ENCODE measurements around the gene GOSR1.
"Not testable (repeated sequence)": the region's sequence is repeated elsewhere in the genome, so short reads cannot be mapped to it uniquely, and the experiment has no call there.

The GOSR1 gene

DNA sequence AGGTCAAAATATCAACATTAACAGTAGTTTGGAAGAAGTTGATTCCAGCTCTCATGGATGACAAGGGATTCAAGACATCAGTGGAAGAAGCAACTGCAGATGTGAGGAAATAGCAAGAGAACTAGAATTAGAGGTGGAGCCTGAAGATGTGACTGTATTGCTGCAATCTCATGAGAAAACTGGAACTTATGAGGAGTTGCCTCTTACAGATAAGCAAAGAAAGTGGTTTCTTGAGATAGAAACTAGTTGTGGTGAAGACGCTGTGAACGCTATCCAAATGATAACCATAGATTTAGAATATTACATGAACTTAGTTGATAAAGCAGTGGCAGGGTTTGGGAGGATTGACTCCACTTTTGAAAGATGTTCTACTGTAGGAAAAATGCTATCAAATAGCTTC, 67.8 kb downstream of the GOSR1 start:
- no peak overlapping the region for H3K4me3 ChIP-seq (ENCODE audit: low read depth, low read length)
- TF ChIP-seq, protein P1, sequence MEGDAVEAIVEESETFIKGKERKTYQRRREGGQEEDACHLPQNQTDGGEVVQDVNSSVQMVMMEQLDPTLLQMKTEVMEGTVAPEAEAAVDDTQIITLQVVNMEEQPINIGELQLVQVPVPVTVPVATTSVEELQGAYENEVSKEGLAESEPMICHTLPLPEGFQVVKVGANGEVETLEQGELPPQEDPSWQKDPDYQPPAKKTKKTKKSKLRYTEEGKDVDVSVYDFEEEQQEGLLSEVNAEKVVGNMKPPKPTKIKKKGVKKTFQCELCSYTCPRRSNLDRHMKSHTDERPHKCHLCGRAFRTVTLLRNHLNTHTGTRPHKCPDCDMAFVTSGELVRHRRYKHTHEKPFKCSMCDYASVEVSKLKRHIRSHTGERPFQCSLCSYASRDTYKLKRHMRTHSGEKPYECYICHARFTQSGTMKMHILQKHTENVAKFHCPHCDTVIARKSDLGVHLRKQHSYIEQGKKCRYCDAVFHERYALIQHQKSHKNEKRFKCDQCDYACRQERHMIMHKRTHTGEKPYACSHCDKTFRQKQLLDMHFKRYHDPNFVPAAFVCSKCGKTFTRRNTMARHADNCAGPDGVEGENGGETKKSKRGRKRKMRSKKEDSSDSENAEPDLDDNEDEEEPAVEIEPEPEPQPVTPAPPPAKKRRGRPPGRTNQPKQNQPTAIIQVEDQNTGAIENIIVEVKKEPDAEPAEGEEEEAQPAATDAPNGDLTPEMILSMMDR (IDR thresholded peaks at IDR 0.05; ENCODE audit: low read depth, low read length): no peak
- H3K36me3 ChIP-seq: no peaks in the 10 kb centered on the region
- DNase-seq: no peak
- no peaks in the 10 kb centered on the region for H3K27me3 ChIP-seq
- H3K4me1 ChIP-seq: no peaks in the 10 kb centered on the region
- no peaks in the 10 kb centered on the region for H3K9me3 ChIP-seq

DNA sequence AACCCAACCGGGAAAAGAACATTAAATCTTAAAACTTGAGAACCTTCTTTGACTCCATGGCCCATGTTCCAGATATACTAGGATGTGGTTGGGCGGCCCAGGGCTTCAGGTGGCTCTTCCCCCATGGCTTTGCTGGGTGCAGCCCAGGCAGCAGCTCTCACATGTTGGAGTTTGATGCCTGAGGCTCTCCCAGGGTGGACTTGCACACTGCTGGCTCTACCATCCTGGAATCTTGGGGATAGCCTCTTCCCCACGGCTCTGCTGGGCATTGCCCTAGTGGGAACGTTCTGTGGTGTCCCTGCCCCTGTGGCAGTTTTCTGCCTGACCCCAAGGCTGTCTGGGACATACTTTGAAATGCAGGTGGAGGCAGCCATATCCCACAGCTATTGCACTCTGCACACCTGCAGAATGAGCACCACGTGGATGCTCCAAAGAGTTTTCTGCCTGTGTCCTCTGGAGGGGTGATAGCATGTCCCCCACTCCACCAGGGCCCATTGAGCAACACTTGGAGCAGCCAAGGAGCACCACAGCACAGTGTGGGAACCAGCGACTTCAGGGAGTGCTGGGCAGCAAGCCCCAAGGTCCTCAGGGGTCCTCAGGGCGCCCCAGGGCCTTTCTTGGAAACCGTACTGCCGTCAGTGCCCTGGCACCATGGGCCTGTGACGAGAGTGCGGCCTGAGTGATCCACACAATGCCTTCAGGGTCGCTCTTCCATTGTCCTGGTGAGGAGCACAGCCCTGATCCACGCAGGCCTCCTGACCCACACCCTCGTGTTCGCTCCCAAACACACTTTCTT, 70.8 kb downstream of the GOSR1 start:
- DNase-seq: no peak
- Histone ChIP-seq H3K36me3 (no peaks in the 10 kb centered on the region), H3K9me3 (no peaks in the 10 kb centered on the region), H3K4me3 (ENCODE audit: low read depth, low read length) (no peak overlapping the region), H3K27me3 (no peaks in the 10 kb centered on the region), H3K4me1 (no peaks in the 10 kb centered on the region)
- TF ChIP-seq, protein P1 (IDR thresholded peaks at IDR 0.05; ENCODE audit: low read depth, low read length): no peak

DNA sequence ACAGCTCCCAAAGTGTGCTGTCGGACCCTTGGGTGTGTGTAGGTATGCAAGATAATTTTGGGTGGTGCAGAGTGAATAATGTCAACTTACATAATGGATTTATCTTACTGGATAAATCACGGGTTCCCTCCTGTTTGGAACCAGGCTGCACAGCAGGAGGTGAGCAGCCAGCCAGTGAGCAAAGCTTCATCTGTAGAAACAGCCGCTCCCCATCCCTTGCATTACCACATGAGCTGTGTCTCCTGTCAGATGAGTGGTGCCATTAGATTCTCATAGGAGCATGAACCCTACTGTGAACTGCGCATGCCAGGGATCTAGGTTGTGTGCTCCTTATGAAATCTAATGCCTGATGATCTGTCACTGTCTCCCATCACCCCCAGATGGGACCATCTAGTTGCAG, 72.0 kb downstream of the GOSR1 start:
- not testable (repeated sequence) for DNase-seq; H3K27me3 ChIP-seq; H3K9me3 ChIP-seq; H3K4me1 ChIP-seq; H3K36me3 ChIP-seq; H3K4me3 ChIP-seq (ENCODE audit: low read depth, low read length)

DNA sequence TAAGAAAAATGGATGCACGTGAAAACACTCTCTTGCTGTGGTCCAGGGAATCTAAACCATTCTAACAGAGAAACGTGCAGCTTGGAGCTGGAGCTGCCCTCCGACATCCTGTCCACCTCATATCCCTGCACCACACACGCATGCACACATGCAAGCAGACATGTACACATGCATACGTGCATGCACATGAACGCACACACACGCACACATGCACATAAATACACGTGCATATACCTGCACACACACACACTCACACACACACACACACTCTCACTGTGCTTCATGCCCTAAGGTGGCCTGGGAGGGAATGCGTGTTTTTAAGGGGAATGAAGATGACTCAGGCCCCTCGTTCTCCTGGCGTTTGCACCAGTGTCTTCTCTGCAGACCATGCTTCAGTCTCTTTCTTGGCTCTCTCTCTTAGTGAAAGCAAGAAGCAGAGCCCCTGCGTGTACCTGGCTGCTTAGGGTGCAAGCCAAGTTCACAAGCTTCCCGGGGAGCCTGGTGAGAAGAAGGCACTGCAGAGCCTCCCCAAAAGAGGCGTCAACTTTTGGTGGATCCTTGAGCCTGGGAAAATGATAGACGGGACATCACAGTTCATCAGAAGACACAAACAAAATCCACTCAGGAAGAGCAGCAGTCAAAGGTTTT, 72.8 kb downstream of the GOSR1 start:
- DNase-seq: no peak
- no peak overlapping the region for H3K4me3 ChIP-seq (ENCODE audit: low read depth, low read length)
- H3K4me1 ChIP-seq: no peaks in the 10 kb centered on the region

DNA sequence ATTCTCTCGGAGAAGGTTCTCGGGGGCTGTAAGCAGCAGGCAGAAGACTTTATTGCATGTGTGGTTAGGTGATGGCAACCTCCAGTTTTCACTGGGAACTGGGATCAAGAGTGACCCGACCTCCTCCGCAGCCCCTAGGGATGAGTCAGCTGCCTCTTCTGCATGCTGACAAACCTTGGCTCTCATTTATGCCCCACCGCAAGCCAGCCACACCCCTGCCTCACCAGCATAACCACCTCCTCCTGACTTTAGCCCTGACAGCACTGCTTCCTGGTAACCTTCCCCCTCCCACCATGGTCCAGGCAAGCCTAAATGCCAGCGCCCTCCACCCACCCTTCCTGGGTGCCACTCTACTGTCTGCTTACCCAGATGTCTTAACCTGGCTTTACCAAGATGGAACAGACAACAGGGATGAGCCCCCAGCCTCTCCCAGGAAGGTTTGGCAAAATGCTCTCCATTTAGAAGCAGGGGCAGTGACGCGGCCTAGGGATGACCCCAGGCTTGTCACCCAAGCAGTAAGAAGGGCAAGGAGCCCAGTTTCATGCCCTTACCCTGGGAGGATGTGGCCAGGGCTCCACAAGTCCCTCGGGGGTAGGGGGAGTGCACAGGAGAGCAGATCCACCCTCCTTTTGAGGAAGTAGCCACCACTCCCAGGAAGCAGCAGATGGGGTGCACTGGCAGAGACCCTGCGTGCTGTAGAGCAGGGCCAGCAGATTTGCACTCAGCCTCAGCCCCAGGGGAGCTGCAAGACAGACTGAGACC, 73.5 kb downstream of the GOSR1 start:
- no peak for DNase-seq
- Histone ChIP-seq H3K27me3 (no peaks in the 10 kb centered on the region), H3K4me3 (ENCODE audit: low read depth, low read length) (no peak overlapping the region), H3K9me3 (no peaks in the 10 kb centered on the region), H3K4me1 (no peaks in the 10 kb centered on the region), H3K36me3 (no peaks in the 10 kb centered on the region)
- TF ChIP-seq, protein P1 (IDR thresholded peaks at IDR 0.05; ENCODE audit: low read depth, low read length): no peak

More for the DNA sequence above, 72.8 kb downstream of the GOSR1 start:
- TF ChIP-seq, protein P1 (IDR thresholded peaks at IDR 0.05; ENCODE audit: low read depth, low read length): no peak
- Histone ChIP-seq H3K9me3 (no peaks in the 10 kb centered on the region), H3K27me3 (no peaks in the 10 kb centered on the region), H3K36me3 (no peaks in the 10 kb centered on the region)

DNA sequence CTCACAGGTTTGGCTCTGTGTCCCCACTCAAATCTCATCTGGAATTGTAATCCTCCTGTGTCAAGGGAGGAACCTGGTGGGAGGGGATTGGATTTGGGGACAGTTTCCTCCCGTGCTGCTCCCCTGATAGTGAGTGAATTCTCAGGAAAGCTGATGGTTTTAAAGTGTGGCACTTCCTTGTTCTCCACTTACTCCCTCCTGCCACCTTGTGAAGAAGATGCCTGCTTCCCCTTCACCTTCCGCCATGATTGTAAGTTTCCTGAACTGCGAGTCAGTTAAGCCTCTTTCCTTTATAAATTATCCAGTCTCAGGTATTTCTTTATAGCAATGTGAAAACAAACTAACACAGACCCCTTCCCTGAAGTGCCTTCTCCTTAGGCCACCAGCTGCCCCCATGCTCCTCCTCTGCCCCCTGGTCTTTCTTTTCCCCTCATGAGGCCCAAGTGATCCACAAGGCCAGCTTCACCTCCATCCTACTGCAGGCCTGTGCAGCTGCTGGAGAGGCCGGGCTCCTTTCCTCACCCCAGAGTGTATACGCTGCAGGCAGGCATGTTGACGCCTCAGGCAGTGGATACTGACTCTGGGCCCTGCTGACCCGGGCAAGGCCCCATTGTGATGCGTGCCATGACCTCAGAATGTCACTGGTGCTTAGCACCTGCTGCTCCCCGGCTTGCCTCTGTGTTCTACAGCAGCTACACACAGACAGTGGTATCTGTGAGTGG, 74.2 kb downstream of the GOSR1 start:
- not testable (repeated sequence) for DNase-seq; H3K4me1 ChIP-seq; H3K9me3 ChIP-seq; H3K36me3 ChIP-seq; H3K27me3 ChIP-seq; H3K4me3 ChIP-seq (ENCODE audit: low read depth, low read length)

All from BE2C (cell line).